HFF-Myc (cell line): ENCODE data around the gene MEIKIN.

Experiments
- DNase-seq: peaks from one replicate; pipeline ENCODE4 v3.0.0-alpha.2; 2011; ENCODE audit warnings: low read depth; ENCODE audit errors: extremely low read depth
- H3K4me3 ChIP-seq: replicated peaks from 2 replicates; pipeline ENCODE4 v1.5.1; 2011; ENCODE audit warnings: low read depth, mild to moderate bottlenecking, control low read depth, low read length
- CTCF ChIP-seq: IDR thresholded peaks from 2 replicates; pipeline ENCODE4 v1.5.1; 2012; ENCODE audit warnings: mild to moderate bottlenecking, low read depth, low read length, control low read depth; ENCODE audit errors: missing control alignments

The MEIKIN gene

GRCh38 chr5:131766689-131767088 is 178.8 kb downstream of the MEIKIN start:
- no peak for DNase-seq
- no peak for TF ChIP-seq CTCF
- no peak overlapping the region for H3K4me3 ChIP-seq

- no peak for TF ChIP-seq CTCF
- no peak overlapping the region for H3K4me3 ChIP-seq
- DNase-seq = no peak
Measured at GRCh38 chr5:131765261-131765660, 180.2 kb downstream of the MEIKIN start.

GRCh38 chr5:131763968-131764367 is 181.5 kb downstream of the MEIKIN start:
- DNase-seq = no peak
- H3K4me3 ChIP-seq = no peak overlapping the region
- no peak for TF ChIP-seq CTCF

GRCh38 chr5:131760793-131761192 is 184.7 kb downstream of the MEIKIN start:
- H3K4me3 ChIP-seq = no peak overlapping the region
- DNase-seq = no peak
- no peak for TF ChIP-seq CTCF

- no peak for TF ChIP-seq CTCF
- H3K4me3 ChIP-seq = no peak overlapping the region
- no peak for DNase-seq
Measured at GRCh38 chr5:131759704-131760103, 185.8 kb downstream of the MEIKIN start.

- TF ChIP-seq CTCF = no peak
Measured at GRCh38 chr5:131758520-131758900, 187.0 kb downstream of the MEIKIN start.

GRCh38 chr5:131757830-131758519 is 187.5 kb downstream of the MEIKIN start:
- TF ChIP-seq CTCF = no peak
- H3K4me3 ChIP-seq = no peak overlapping the region
- no peak for DNase-seq

More at GRCh38 chr5:131758520-131758900, 187.0 kb downstream of the MEIKIN start:
- no peak for DNase-seq
- no peak overlapping the region for H3K4me3 ChIP-seq
